Dermis blood vessel endothelial cell (primary cell): ENCODE data around the gene KRTAP6-3. TPM values are rescaled to one million over a fixed set of nuclear protein-coding genes. Genes with fewer than 3 reads are reported as not detected.

Experiments used
- DNase-seq: peaks from one replicate; pipeline ENCODE4 v3.0.0; 2010
- total RNA-seq: library from RNA; depleted of rRNA; stranded (reverse); fragments of >200 nt; gene quantifications from 2 replicates; pipeline ENCODE4 v1.2.3, GENCODE V29; 2014

KRTAP6-3 gene
- total RNA-seq, 1 donor from 2014 or later: not detected

DNA sequence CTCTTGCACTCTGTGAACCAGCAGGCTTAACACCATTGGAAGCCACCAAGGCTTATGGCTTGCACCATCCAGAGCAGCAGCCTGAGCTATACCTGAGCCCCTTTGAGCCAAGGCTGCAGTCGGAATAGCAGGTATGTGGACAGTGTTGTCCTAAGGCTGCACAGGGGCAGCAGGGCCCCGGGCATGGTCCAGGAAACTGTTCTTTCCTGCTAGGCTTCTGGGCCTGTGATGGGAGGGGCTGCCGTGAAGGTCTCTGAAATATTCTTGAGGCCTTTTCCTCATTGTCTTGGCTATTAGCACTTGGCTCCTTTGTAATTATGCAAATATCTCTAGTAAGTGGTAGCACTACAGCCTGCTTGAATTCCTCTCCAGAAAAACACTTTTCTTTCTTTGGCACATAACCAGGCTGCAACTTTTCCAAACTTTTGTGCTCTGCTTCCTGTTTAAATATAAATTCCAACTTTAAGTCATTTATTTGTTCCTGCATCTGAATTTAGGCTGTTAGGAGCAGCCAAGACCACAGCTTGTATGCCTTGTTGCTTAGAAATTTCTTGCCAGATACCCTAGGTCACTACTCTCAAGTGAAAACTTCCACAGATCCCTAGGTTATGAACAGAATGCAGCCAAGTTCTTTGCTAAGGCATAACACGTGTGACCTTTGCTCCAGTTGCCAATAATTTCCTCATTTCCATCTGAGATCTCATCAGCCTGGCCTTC is 33.4 kb downstream of the KRTAP6-3 start:
- no peak for DNase-seq

DNA sequence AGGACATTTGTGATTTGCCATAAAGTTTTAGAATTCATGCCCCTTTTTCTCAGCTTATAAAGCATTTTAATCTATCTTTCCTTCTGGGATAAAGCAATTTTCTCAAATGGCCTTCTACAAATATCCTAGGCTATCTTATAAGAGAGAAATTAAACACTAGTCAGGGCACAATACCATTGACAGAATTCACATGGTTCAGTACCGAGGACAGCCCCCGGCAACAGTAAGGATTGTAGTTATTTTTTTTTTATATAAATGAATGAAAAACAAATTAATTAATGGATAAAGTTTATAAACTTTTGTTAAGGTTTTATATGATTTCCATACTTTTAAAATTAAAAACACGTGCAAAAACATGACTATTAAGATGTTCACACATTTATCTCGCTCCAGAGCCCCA is 35.9 kb downstream of the KRTAP6-3 start:
- no peak for DNase-seq

DNA sequence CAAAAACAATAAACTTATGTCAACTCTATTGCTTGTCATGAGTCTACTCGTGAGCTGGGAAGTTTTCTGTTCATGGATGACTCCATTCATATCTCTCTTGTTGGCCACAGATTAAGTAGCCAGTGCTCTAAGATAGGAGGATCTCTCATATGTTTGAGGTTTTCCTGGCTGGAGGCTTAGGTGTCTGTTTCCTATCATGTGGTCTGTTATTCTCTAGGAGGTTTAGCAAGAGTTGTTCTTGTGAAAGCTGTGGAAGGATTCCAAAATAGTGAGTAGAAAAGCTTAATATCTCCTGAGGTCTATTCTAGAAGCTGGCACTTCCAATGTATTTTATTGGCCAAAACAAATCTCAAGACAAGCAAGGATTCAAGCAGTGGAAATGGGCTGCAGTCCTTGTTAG is 37.0 kb downstream of the KRTAP6-3 start:
- DNase-seq: no peak

DNA sequence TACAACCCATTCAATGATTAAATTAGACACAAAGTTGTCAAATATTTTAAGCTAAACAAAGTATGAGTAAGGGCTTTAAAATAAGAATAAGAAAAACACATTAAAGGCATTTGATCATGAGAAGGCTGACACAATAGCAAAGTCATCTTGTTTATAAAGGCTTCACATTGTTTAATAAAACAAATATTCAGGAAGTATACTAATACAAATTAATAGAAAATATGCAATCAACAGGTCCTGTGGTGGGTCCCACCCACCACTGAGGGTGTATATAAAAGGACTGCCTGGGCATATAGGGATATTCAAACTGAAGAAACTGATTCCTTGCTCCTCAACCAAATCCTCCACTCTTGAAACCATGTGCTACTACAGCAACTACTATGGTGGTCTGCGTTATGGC is 42.7 kb downstream of the KRTAP6-3 start, which contains the start of gene KRTAP20-2:
KRTAP20-2 (plus strand) TSS at position 301 of the 400 bp plus-strand sequence; CDS start at position 359, 58 bp downstream.
- no peak for DNase-seq

DNA sequence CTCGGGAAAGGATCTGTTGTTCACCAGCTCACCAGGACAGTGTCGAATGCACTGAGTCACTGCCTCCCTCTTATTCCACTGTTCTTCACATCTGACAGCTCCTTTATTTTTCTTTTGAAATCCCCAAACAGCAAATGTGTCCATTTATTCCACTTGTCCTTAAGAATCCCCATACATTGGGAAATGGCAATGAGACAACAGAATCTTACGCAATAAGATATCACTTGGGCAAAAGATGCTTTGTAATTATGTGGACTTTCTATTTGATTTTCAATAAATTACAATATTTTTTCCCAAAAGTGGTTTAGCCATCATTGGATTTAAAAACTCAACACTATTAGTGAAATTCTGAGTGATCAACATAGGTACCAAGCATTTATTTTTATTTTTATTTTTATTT is 46.4 kb downstream of the KRTAP6-3 start:
- no peak for DNase-seq

DNA sequence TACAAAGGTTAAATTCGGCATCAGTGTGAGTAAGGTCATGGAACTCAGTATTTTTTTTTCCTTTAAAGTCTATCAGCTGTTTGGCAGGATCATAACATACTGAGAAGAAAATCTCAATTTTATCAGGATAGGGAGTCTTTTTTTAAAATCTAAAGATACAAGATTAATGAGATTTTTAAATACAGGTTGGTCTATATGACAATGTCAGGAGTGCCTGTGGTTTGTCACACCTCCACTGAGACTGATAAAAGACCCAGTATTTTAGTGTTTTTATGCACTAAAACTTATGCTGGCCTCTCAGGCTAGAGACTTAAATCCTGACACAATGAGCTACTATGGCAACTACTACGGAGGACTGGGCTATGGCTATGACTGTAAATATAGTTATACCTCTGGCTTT is 50.3 kb downstream of the KRTAP6-3 start, which contains the start of gene KRTAP20-3:
KRTAP20-3 (plus strand) TSS at position 301 of the 400 bp plus-strand sequence.
- no peak for DNase-seq

Other genes with a start within 250 kb of the KRTAP6-3 start
- gene KRTAP23-1, start 243.8 kb upstream of the KRTAP6-3 start, total RNA-seq: not detected in 2 replicates
- not detected in 2 replicates for gene KRTAP13-2, start 220.2 kb upstream of the KRTAP6-3 start, total RNA-seq
- not detected in 2 replicates for gene KRTAP13-1, start 196.4 kb upstream of the KRTAP6-3 start, total RNA-seq
- gene KRTAP13-3, start 166.5 kb upstream of the KRTAP6-3 start, total RNA-seq: not detected in 2 replicates
- gene KRTAP13-4, start 162.2 kb upstream of the KRTAP6-3 start, total RNA-seq: not detected in 2 replicates
- gene KRTAP15-1, start 152.2 kb upstream of the KRTAP6-3 start, total RNA-seq: not detected in 2 replicates
- not detected in 2 replicates for gene KRTAP19-1, start 112.1 kb upstream of the KRTAP6-3 start, total RNA-seq
- not detected in 2 replicates for gene KRTAP19-2, start 105.0 kb upstream of the KRTAP6-3 start, total RNA-seq
- not detected in 2 replicates for gene KRTAP19-3, start 100.4 kb upstream of the KRTAP6-3 start, total RNA-seq
- gene KRTAP19-4, start 95.3 kb upstream of the KRTAP6-3 start, total RNA-seq: not detected in 2 replicates
- not detected in 2 replicates for gene KRTAP19-5, start 90.3 kb upstream of the KRTAP6-3 start, total RNA-seq
- not detected in 2 replicates for gene KRTAP19-6, start 50.6 kb upstream of the KRTAP6-3 start, total RNA-seq
- gene KRTAP19-7, start 31.1 kb upstream of the KRTAP6-3 start, total RNA-seq: not detected in 2 replicates
- gene KRTAP22-2, start 2.0 kb upstream of the KRTAP6-3 start, total RNA-seq: not detected in 2 replicates
- gene KRTAP6-2, start 6.5 kb downstream of the KRTAP6-3 start, total RNA-seq: not detected in 2 replicates
- gene KRTAP22-1, start 8.6 kb downstream of the KRTAP6-3 start, total RNA-seq: not detected in 2 replicates
- gene KRTAP6-1, start 21.5 kb downstream of the KRTAP6-3 start, total RNA-seq: not detected in 2 replicates
- not detected in 2 replicates for gene KRTAP20-1, start 24.0 kb downstream of the KRTAP6-3 start, total RNA-seq
- gene KRTAP20-4, start 28.2 kb downstream of the KRTAP6-3 start, total RNA-seq: not detected in 2 replicates
- gene KRTAP20-2, start 42.8 kb downstream of the KRTAP6-3 start, total RNA-seq: not detected in 2 replicates
- not detected in 2 replicates for gene KRTAP20-3, start 50.4 kb downstream of the KRTAP6-3 start, total RNA-seq
- not detected in 2 replicates for gene KRTAP21-3, start 126.3 kb downstream of the KRTAP6-3 start, total RNA-seq
- 0.68 TPM in 1 of 2 replicates, not detected in the other for gene KRTAP21-2, start 154.8 kb downstream of the KRTAP6-3 start, total RNA-seq
- gene KRTAP21-1, start 163.0 kb downstream of the KRTAP6-3 start, total RNA-seq: not detected in 2 replicates
- not detected in 2 replicates for gene KRTAP8-1, start 220.8 kb downstream of the KRTAP6-3 start, total RNA-seq
- not detected in 2 replicates for gene KRTAP7-1, start 237.3 kb downstream of the KRTAP6-3 start, total RNA-seq